Measurements from ENCODE around the gene AASS.

- TF ChIP-seq ZNF404 (tag by site-specific recombination; IDR thresholded peaks at IDR 0.05) (no peak), CTCF (tag by site-specific recombination; IDR thresholded peaks at IDR 0.05) (no peak), KLF8 (tag by site-specific recombination; IDR thresholded peaks at IDR 0.05) (no peak), ZNF621 (tag by site-specific recombination; IDR thresholded peaks at IDR 0.05) (no peak), ZBTB26 (tag by site-specific recombination; optimal IDR thresholded peaks at IDR 0.05) (no peak), ZNF707 (tag by site-specific recombination; IDR thresholded peaks at IDR 0.05) (no peak)
These were observed 76.0 kb downstream of the AASS start for GRCh38 chr7:122068046-122068445.
